Fibroblast of skin of abdomen (primary cell): ENCODE results near the gene DAO.
"Not testable (repeated sequence)": the region's sequence is repeated elsewhere in the genome, so short reads cannot be mapped to it uniquely, and the experiment has no call there.

Experiments
- DNase-seq: peaks from one replicate; pipeline ENCODE4 v3.0.0-alpha.2; 2013

DAO gene

DNA sequence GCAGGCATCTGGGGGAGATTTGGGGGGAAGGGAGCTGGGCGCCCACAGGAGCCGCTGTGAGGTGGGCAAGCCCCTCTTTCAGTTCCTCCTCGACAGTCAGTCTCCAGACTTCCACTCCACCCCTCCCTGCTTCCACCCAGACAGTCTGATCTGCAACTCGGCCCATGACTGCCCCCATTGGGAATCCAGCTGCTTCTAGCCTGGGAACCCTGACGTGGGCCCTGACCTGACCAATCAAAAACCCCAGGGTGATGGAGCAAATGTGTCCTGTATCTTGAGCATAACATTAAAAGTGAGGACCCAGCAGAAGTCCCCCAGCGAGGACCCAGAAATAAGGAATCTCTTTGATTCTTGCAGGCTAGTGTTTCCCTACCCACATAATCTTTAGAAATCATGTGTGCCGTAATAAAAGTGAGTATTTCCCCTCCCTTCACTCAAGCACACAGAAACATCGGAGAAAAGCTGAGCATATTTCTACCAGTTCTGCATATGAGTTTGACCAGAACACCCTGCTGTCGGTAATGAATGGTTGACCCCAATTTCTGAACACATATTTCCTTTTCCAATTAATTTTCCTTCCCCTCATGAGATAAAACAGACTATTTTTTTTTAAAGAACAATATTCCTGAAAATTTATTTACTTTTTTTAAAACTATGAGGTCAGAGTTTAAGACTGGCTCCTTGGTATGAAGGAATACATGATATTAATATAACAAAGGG is 28.9 kb upstream of the DAO start:
- peak; percentile 94 for DNase-seq

DNA sequence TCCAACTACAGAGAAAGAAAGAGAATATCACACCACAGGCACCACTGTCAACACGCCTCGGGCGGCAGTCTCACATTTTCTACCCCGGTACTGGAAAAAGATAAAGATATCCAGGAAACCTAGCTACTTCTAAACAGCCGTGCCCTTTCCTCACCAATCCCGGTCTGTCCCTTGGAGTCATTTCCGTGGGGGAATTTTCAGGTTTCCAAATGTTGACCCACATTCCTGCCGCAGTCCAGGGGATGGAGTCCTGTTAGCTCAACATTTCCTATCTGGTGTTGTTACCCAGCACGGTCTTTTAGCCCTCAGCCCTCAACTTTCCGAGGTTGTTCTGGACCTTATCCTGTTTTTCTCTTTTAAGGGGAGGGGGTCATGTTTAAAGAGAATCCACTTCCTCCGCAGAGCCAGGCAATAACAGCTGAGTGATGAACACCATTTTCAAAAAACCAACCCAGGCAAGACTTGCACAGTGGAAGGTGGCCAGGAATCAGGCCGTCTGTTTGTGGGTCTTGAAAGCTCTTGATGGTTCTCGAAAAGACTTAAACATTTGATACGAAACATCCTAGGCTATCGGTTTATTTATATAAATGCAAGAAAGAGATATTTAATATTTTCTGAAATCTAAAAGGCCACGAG is 27.1 kb upstream of the DAO start:
- DNase-seq, result no peak

DNA sequence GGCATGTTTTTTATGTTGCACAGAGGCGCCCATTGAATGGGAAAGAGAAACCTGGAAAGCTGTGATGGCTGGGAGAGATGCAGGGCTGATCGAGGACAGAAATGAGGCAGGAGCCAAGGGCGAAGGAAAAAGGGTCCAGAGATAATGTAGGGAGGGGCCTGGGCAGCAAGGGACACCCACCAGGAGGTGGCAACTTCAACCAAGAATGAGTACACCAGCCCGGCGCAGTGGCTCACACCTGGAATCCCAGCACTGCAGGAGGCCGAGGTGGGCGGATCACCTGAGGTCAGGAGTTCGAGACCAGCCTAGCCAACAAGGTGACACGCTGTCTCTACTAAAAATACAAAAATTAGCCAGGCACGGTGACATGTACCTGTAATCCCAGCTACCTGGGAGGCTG is 26.5 kb upstream of the DAO start:
- DNase-seq, result no peak

DNA sequence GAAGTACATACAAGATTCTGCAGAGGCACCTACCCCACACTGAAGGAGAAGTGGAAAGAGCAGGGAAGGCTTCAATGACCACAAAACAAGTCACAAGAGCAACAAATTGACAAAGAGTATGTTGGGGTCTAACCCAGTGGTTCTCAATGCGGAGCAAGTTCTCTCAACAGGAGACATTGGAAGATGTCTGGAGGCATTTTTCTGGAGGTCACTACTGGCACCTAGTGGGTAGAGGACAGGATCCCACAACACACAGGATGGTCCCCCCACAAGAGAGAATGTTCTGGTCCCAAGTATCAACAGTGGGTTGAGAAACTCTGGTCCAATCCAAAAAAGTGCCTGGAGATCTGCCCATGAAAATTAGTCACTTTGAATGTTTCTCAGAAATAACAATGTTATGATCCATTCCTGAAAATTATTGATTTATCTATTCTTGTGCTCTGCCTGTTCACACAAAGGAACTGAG is 25.9 kb upstream of the DAO start:
- peak; percentile 88 for DNase-seq

DNA sequence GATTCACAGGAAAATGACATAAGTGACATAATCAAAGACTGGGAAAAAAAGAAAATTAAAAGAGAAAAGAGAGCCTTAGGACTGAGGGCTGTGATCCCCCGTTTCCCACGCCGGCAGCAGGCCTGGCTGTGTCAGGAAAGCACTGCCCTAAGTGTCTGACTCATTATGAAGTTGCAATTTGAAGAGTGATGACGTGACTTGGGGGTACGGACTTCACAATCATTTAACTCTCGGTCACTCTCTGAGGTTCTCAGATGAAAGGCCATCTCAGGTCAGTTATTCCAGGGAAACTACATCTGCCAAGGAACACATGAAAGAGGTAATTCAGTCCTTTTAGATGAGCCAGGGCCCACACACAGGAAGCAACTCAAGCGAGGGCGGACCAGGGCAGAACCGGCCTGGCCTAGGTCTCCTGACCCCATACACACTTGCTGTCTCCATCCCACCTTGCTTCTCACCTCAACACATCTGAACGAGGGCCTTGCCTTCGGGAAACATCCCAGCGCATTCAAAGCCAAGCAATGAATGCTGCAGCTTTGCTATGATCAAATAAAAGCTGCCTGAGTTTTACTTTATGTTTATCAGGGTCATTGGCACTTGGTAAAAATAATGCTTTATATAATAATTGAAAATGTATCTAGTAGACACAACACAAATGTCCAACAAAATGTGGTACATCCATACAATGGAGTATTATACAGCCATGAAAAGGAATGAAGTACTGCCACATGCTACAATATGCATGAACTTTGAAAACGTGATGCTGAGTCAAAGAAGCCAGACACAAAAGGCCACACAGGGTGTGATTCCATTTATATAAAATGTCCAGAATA is 25.2 kb upstream of the DAO start:
- peak; percentile 94 for DNase-seq

DNA sequence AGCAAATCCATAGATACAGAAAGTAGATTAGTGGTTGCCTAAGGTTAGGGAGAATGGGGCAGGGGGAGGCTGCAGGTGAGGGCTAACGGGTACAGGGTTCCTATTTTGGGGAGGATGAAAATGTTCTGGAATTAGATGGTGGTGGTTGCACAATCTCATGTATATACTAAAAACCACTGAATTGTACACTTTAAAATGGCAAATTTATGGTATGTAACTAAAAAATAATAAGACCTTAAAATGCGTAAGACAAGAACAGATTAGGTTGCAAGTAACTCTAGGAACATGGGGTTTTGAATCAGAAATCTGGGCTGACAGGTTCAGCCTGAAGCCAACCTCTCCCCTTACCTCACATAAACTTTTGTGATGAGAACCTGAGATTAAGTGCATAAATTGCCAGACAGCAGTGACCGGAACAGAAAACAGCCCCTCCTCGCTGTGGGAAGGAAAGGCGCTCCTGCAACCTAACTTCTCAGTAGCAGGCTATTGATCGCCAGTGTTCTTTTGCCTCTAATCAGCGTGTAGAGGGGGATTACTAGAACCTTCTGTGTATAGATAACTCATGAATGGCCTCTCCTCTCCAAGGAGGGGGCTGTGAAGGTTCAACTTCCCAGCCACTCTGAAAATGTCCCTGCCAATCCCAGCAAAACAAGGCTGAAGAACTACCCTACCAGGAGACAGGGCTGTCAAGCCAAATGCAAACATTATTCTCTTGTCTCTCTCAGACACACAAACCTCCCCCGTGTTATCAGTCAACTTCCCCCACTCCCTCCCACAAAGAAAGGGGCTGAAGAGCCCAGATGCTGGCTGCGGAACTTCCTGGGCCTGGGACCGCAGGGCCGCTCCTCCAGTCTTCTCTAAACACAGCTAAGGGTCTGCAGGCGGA is 24.4 kb upstream of the DAO start:
- no peak for DNase-seq

DNA sequence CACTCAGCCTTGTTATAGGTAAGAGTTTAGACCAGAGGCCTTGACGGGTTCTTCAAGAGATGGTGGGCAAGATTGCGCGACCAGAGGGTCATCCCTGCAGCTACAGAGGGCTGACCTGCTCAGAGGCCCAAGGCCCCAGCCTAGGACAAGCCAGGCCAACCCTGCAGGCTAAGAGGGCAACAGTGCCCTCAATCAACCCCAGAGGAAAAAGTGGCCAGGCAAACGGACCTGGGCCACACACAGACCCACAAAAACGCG is 23.8 kb upstream of the DAO start:
- DNase-seq, result no peak

DNA sequence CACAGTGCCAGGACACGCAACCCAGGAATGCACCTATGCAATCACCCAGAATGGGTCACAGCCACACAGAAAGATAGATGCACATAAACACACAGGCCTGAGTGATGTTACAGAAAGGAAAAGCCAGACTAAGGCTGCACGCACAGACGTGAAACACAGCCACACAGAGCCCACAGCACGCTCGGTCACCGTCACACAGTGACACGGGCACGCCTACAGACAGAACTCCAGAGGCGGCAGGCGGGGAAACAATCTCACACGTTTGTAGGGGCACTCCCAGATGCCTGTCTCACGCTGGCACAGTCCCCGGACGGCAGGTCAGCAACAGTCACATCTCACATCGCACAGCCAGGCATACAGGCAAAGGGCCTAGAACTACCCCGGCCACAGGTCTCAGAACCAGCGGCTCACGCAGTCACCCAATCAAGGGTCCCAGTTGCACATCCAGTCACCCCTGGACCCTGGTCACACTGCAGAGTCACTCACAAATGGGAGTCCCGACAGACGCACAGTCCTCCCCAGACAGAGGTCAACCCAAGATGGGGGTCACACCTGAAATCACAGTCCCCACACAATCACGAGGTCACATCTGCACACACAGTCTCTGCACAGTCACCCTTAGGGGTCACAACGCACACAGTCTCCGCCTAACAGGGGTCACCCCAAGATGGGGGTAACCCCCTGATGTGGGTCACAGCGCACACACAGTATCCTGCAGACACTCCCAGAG is 23.3 kb upstream of the DAO start:
- DNase-seq, result peak; percentile 74

DNA sequence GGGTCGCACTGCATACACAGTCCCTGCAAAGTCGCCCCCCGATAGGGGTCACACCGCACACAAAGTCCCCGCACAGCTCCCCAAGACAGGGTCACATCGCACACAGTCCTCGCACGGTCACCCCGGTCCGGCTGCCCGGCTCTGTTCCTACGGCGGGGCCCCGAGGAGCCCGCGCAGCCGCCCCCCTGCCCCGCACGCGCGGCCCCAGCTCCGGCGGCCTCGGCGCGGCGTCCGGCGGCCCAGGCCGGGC is 22.8 kb upstream of the DAO start:
- DNase-seq, result no peak

DNA sequence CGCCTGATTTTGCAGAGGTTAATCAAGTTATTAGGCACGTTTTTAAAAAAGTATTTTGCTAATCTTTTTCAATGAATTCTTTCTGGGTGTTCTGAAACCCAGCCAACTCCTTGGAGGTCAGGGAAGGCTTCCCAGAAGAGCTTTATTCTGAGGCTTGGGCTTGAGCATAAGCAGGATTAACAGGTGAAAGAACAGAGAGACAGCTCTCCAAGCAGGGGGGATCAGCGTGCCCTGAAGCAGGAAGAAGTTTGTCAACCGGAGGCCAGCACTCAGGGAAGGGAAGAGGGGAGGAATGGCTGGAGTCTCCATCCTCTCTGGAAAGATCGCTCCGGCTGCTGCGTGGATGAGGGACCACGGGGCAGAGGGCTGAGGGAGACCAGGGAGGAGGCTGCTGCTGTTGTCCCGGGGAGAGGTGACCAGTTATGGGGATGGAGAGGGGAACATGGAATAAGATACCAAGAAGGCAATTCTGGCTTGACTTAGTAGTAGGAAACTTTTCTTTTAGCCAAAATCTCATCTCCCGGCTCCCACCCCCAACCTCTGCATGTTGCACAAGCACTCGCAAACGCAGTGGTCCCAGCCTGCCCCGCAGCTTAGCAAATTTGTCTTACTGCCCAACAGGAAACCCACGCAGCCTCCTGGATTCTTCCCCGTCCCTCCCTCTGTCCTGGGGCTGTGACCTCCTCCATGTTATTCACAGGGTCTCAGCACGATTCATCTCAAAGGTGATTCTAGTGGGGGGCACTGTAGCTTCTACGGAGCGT is 21.4 kb upstream of the DAO start:
- DNase-seq, result no peak

DNA sequence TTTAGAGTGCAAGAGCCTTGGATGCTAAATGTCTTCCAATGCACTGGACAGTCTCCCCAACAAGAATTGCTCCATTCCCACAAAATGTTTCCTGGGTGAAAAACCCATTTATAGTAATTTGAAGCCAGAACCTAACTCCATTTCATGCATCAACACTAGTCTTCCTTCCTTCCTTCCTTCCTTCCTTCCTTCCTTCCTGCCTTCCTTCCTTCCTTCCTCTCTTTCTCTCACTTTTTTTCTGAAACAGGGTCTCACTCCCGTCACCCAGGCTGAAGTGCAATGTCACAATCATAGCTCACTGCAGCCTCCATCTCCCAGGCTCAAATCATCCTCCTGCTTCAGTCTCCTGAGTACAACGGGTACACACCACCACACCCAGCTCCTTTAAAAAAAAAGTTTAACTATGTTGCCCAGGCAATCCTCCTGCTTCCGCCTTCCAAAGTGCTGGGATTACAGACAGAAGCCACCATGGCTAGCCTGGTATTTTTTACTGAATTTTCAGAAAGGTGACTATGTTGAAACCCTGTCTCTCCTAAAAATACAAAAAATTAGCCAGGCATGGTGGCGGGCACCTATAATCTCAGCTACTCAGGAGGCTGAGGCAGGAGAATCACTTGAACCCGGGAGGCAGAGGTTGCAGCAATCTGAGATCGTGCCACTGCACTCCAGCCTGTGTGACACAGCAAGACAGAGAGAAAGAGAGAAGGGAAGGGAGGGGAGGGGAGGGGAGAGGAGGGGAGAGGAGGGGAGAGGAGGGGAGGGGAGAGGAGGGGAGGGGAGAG is 20.6 kb upstream of the DAO start:
- not testable (repeated sequence) for DNase-seq

DNA sequence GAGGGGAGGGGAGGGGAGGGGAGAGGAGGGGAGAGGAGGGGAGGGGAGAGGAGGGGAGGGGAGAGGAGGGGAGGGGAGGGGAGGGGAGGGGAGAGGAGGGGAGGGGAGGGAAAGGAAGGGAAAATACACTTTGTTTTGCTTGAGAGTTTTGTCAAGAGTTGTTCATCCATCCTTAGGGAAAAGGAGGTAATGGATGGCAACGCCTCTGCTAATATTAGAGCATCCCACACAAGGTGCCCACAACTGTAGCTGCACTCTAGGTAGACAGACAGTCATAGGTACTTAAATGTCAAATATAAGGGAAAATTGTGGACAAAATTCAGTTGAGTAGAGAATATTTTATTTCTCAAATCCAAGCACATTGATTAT is 20.0 kb upstream of the DAO start:
- DNase-seq, result no peak

DNA sequence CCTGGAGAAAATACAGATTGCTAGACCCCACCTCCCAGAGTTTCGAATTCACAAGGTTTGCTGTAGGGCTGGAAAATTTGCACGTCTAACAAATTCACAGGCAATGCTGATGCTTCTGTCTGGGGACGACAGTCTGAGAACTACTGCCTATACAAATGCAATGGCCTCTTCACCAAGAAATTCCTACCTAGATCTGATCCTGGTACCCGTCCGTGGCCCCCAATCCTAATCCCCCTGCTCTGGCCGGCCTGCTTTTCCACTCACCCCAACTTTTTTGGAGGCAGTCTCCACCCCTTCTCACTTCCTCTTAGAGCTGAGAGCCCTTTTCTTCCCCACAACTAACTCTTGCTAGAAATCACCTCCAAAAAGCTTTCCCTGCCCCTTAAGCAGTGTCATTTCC is 19.4 kb upstream of the DAO start:
- no peak for DNase-seq

DNA sequence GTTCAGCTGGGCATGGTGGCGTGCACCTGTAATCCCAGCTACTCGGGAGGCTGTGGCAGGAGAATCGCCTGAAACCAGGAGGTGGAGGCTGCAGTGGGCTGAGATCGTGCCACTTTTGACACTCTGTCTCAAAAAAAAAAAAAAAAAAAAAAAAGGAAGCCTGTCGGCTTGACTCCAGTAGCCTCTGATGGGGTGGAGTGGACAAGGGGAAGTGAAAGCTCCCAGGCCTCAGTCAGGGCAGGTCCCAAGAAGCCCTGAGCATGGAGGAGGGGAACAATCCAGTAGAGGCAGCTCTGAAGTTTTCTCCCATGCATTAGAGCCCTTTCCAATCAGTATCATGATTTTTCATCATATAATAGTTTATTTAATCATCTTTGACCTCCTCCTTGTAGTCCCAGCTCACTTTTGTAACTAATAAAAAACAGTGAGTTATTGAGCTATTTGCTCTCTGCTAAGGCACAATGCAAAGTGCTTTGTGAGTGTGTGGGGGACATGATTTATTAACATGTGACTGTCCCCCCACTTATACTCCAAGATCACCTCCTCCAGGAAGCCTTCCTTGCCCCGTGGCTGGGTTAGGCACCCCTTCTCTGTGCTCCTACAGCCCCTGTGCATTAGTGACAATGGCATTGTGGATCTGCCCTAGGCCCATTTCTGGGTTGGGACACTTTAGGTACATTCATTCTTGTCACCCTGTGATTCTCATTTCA is 17.9 kb upstream of the DAO start:
- DNase-seq, result no peak

DNA sequence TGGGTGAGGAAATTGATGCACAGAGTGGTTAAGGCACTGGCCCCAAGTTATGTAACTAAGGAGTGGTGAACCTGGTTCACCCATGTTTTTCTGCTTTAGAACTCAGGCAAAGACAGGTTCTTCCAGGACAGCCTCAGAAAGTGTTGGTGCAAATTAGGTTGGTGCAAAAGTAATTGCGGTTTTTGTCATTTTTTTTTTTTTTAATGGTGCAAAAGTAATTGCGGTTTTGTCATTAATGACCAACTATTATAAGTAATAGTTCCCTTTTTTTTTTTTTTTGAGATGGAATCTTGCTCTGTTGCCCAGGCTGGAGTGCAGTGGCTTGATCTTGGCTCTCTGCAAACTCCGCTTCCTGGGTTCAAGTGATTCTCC is 17.3 kb upstream of the DAO start:
- no peak for DNase-seq

DNA sequence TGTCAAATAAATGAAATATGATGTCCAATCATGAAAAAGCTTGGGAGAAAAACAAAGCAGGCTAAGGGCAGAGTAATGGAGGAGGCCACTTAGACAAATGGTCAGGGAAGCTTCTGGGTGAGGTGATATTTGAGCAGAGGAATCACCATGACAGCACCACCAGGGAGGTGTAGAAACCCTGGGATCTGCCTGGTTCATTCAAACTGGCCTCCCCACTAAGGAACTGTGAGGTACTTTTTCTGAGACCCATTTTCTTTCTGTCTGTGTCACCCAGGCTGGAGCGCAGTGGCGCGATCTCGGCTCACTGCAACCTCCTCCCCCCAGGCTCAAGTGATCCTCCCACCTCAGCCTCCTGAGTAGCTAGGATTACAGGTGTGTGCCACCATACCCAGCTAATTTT is 14.7 kb upstream of the DAO start:
- DNase-seq, result no peak

DNA sequence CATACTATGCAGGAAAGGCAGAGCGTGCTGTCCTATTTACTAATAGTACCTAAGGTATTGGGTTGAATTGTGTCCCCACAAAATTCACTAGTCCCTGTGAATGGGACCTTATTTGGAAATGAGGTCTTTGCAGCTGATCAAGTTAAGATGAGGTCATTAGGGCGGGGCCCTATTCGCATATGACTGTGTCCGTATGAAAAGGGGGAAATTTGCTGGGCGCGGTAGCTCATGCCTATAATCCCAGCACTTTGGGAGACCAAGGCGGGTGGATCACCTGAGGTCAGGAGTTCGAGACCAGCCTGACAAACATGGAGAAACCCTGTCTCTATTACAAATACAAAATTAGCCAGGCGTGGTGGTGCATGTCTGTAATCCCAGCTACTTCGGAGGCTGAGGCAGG is 13.8 kb upstream of the DAO start:
- not testable (repeated sequence) for DNase-seq

DNA sequence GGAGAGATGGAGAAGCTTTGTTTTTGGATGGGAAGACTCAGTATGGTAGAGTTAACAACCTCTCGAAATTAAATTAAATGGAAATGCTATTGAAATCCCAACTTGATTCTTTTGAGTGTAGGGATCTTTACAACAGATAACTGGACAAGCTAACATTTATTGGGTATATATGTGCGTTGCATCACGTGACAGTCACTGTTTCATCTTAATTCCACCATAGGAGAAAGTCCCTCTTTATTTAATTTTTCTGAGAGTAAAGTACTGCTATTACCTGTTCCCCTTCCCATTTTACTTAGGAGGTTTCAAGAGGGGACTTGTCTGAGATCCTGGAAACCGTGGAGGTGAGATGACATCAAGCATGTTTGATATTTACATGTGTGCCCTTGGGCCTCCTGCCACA is 11.1 kb upstream of the DAO start:
- no peak for DNase-seq

DNA sequence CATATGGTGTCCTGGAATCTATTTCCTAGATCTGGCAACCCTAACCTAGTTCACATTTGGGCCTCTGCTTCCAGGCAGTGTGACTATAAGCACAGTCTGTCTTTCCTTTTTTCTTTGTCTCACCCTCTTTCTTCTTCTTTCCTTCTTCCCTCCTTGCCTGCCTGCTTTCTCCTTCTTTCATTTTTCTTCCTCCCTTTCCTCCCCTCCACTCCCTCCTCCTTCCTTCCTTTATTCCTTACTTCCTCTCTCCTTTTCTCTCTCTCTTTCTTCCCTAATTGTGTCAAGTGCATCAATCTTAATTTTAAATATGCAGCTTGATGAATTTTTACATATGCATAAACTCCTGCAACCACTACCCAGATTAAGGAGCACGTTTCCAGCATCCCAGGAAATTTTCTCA is 4.6 kb upstream of the DAO start:
- DNase-seq, result no peak

DNA sequence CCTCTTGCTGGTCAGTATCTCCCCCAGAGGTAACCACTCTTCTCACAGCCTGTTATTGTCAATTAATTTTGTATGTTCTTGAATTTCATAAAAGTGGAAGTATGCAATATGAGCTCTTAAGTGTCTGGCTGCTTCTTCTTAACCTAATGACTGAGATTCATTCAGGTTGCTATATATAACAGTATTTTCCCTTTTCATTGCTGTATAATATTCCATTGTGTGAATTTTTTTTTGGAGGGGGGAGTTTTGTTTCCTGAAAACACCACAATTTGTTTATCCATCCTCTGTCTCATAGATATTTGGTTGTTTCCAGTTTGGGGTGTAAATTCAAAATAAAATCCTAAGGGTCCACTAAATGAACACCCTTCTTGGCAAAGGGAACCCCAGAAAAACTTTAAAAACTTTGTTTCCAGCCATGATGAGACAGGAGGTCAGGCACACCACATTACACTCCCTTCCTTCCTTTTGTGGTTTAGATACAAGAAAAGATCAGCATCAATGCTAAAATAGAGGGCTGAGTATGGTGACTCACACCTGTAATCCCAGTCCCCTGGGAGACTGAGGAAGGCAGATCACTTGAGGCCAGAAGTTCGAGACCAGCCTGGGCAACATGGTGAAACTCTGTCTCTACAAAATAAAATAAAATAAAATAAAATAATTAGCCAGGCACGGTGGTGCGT is 4.1 kb upstream of the DAO start:
- DNase-seq, result no peak
